Left ventricle myocardium inferior (tissue), 1 donor: Measurements from ENCODE around the gene FFAR2. TPM values are rescaled to one million over a fixed set of nuclear protein-coding genes. Genes with fewer than 3 reads are reported as not detected.

Source experiments
- DNase-seq: peaks from one replicate; pipeline ENCODE4 v3.0.0-alpha.2; 2020
- H3K27ac ChIP-seq: fragments of 200-600 bp; replicated peaks from 2 replicates; pipeline ENCODE4 v1.8.0; 2021
- H3K27me3 ChIP-seq: fragments of 200-600 bp; 2 replicates; pipeline ENCODE4 v1.8.0; 2021; ENCODE audit warnings: low read depth
- H3K36me3 ChIP-seq: fragments of 200-600 bp; 2 replicates; pipeline ENCODE4 v1.8.0; 2021
- H3K4me1 ChIP-seq: fragments of 200-600 bp; 2 replicates; pipeline ENCODE4 v1.8.0; 2021
- H3K4me3 ChIP-seq: fragments of 200-600 bp; 2 replicates; pipeline ENCODE4 v1.8.0; 2021; ENCODE audit warnings: mild to moderate bottlenecking, moderate library complexity
- H3K9me3 ChIP-seq: fragments of 200-600 bp; replicated peaks from 2 replicates; pipeline ENCODE4 v1.8.0; 2021
- CTCF ChIP-seq: fragments of 200-600 bp; IDR thresholded peaks from 2 replicates; pipeline ENCODE4 v1.8.0; 2021; ENCODE audit warnings: antibody characterized with exemption, mild to moderate bottlenecking, borderline replicate concordance
- intact Hi-C: fragments of 100-400 bp; cut with micrococcal nuclease; formaldehyde crosslinking; loops from one replicate; pipeline ENCODE4 v1.11.0; 2022
- total RNA-seq: library from RNA; stranded (reverse); fragmentation: NEBNext Ultra II Directional; extraction: Animal tissue kit (Norgen Biotek cat#: 25700); gene quantifications from one replicate; pipeline ENCODE4 v1.2.1, GENCODE V29; 2021
- donor health status: DM: no; HTN: yes; CAD: no; lungs with severe emphysema.

Gene FFAR2
- total RNA-seq, 1 donor from 2014 or later, result 0.27 TPM

GRCh38 chr19:35476149-35476548, 28.1 kb downstream of the FFAR2 start:
- TF ChIP-seq CTCF, result no peak
- Histone ChIP-seq H3K4me1 (no peaks in the 10 kb centered on the region), H3K27ac (no peak overlapping the region), H3K9me3 (no peaks in the 10 kb centered on the region), H3K4me3 (no peak overlapping the region), H3K36me3 (no peaks in the 10 kb centered on the region), H3K27me3 (peaks cover 5% of the 10 kb centered on the region)
- no peak for DNase-seq
- intact Hi-C loops, result no loop called here

- Histone ChIP-seq H3K27ac (no peak overlapping the region), H3K27me3 (peaks cover 5% of the 10 kb centered on the region)
- intact Hi-C loops, result no loop called here
Observed at GRCh38 chr19:35478794-35479677, 31.0 kb downstream of the FFAR2 start.

GRCh38 chr19:35483089-35483488, 35.0 kb downstream of the FFAR2 start:
- no peaks in the 10 kb centered on the region for H3K4me1 ChIP-seq
- H3K4me3 ChIP-seq, result no peak overlapping the region
- no peak for DNase-seq
- no peak overlapping the region for H3K27ac ChIP-seq
- no peaks in the 10 kb centered on the region for H3K9me3 ChIP-seq
- TF ChIP-seq CTCF, result no peak
- H3K36me3 ChIP-seq, result no peaks in the 10 kb centered on the region
- intact Hi-C loops, result no loop called here
- peaks cover 17% of the 10 kb centered on the region for H3K27me3 ChIP-seq

More at GRCh38 chr19:35478794-35479677, 31.0 kb downstream of the FFAR2 start:
- Histone ChIP-seq H3K4me3 (no peak overlapping the region), H3K36me3 (no peaks in the 10 kb centered on the region), H3K9me3 (no peaks in the 10 kb centered on the region), H3K4me1 (no peaks in the 10 kb centered on the region)
- DNase-seq, result no peak
- no peak for TF ChIP-seq CTCF

GRCh38 chr19:35484252-35485036, 36.4 kb downstream of the FFAR2 start:
- Histone ChIP-seq H3K4me3 (no peak overlapping the region), H3K27ac (no peak overlapping the region), H3K4me1 (no peaks in the 10 kb centered on the region), H3K27me3 (peaks cover 30% of the 10 kb centered on the region), H3K36me3 (no peaks in the 10 kb centered on the region), H3K9me3 (no peaks in the 10 kb centered on the region)
- no peak for DNase-seq
- intact Hi-C loops, result no loop called here
- no peak for TF ChIP-seq CTCF

GRCh38 chr19:35486268-35486708, 38.2 kb downstream of the FFAR2 start:
- no peak overlapping the region for H3K4me3 ChIP-seq
- H3K27me3 ChIP-seq, result peaks cover 45% of the 10 kb centered on the region
- DNase-seq, result no peak
- no peaks in the 10 kb centered on the region for H3K4me1 ChIP-seq
- H3K27ac ChIP-seq, result no peak overlapping the region
- no peak for TF ChIP-seq CTCF
- no peaks in the 10 kb centered on the region for H3K36me3 ChIP-seq
- intact Hi-C loops, result no loop called here
- H3K9me3 ChIP-seq, result no peaks in the 10 kb centered on the region
